Stomach smooth muscle (tissue), 2 donors: ENCODE results near the gene PRKAB2.
"Not testable (repeated sequence)": the region's sequence is repeated elsewhere in the genome, so short reads cannot be mapped to it uniquely, and the experiment has no call there.

Experiments used
- H3K27ac ChIP-seq: one replicate; pipeline ENCODE4 v1.7.0; 2013; ENCODE audit warnings: mild to moderate bottlenecking, low read length, inconsistent platforms
- H3K27me3 ChIP-seq, 2 donors: one replicate each; pipeline ENCODE4 v1.7.0; 2013; ENCODE audit warnings: low read length in 2 of 2; ENCODE audit not compliant: insufficient read depth in 2 of 2, control insufficient read depth in 1 of 2
- H3K36me3 ChIP-seq, 2 donors: one replicate each; pipeline ENCODE4 v1.7.0; 2013; ENCODE audit warnings: low read length in 2 of 2; ENCODE audit not compliant: control insufficient read depth in 2 of 2, insufficient read depth in 2 of 2
- H3K4me1 ChIP-seq: one replicate; pipeline ENCODE4 v1.7.0; 2013; ENCODE audit warnings: low read length; ENCODE audit not compliant: control insufficient read depth, insufficient read depth
- H3K4me3 ChIP-seq, 2 donors: one replicate each; pipeline ENCODE4 v1.7.0; 2013; ENCODE audit warnings: low read length in 2 of 2
- H3K9ac ChIP-seq, 2 donors: one replicate each; pipeline ENCODE4 v1.7.0; 2013; ENCODE audit warnings: low read length in 2 of 2, mild to moderate bottlenecking in 1 of 2
- H3K9me3 ChIP-seq, 2 donors: one replicate each; pipeline ENCODE4 v1.7.0; 2013; ENCODE audit warnings: low read length in 2 of 2; ENCODE audit not compliant: control insufficient read depth in 2 of 2
- donor health status: healthy.
- donor health status: Pancreatic carcinoma.

PRKAB2 gene

DNA sequence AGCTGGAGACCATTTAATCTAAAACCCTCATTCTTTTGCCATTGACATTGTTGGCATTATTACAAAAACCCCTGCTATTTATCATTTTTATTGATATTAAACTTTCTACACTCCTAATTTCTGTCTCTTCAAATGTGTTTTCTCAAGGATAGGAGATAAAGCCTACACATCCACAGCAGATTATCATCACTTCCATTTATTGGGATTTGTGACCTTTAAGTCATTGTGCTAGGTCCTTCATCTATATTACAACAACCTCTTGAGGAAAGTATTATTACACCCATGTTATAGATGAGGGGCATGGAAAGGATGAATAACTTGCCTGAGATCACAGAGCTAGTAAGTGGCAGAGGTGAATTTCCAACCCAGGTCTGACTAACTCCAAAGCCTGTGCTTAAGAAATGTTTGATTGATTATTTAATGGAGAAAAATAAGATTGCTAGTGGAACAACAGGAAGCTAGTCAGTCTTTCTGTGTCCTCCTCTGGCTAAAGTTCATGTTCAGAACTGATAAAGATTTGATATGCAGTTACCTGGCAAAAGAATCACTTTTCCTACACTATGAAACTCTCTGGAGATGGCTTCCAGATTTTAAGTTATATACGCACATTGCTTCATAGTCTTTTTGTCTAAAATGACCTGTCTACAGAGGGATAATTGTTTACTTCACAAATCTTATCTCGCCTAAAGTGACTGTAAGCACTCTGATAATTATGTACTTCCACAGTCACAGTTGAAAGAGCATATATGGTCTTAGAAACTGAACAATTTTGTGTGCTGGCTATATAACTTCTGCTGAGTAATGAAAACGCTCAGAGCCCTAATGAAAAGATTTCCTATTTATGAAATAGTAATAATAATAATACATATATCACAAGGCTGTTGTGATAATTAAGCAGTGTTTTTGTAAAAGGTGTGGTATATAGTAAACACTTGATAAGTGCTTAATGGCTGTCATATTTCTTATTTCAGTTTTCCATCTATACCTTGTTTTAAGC is 37.9 kb upstream of the PRKAB2 start:
- H3K4me1 ChIP-seq = no peaks in the 10 kb centered on the region
- no peaks in the 10 kb centered on the region for H3K27me3 ChIP-seq
- no peaks in the 10 kb centered on the region for H3K36me3 ChIP-seq
- no peak overlapping the region for H3K9ac ChIP-seq
- H3K4me3 ChIP-seq = no peak overlapping the region
- H3K27ac ChIP-seq = no peak overlapping the region
- no peaks in the 10 kb centered on the region for H3K9me3 ChIP-seq

DNA sequence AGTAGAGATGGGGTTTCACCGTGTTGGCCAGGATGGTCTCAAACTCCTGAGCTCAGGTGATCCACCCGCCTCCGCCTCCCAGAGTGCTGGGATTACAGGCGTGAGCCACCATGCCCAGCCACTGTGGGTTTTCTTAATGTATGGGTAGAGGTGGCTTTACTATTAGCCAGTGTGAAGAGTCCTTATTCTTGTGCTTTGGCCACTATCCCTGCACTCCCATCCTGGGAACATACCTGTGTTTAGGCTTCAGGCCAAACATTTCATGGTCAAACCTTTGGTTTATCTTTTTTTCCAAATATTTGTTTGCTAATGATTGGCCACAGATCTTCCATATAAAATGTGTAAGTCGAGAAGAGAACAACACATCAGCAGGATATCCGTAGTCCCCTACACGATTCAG is 36.3 kb upstream of the PRKAB2 start:
- H3K36me3 ChIP-seq = no peaks in the 10 kb centered on the region
- H3K27me3 ChIP-seq = no peaks in the 10 kb centered on the region
- no peak overlapping the region for H3K4me3 ChIP-seq
- no peaks in the 10 kb centered on the region for H3K9me3 ChIP-seq
- no peak overlapping the region for H3K9ac ChIP-seq
- H3K27ac ChIP-seq = no peak overlapping the region
- no peaks in the 10 kb centered on the region for H3K4me1 ChIP-seq

- Histone ChIP-seq H3K4me1 (no peaks in the 10 kb centered on the region), H3K27me3 (no peaks in the 10 kb centered on the region), H3K9me3 (no peaks in the 10 kb centered on the region), H3K27ac (no peak overlapping the region), H3K4me3 (no peak overlapping the region), H3K9ac (no peak overlapping the region), H3K36me3 (no peaks in the 10 kb centered on the region)
Observed at GRCh38 chr1:147207192-147207591, 34.9 kb upstream of the PRKAB2 start.

- H3K36me3 ChIP-seq = no peaks in the 10 kb centered on the region
- no peak overlapping the region for H3K4me3 ChIP-seq
- no peak overlapping the region for H3K9ac ChIP-seq
- H3K9me3 ChIP-seq = no peaks in the 10 kb centered on the region
- no peaks in the 10 kb centered on the region for H3K27me3 ChIP-seq
- H3K27ac ChIP-seq = no peak overlapping the region
- no peaks in the 10 kb centered on the region for H3K4me1 ChIP-seq
Observed at GRCh38 chr1:147204080-147204479, 31.8 kb upstream of the PRKAB2 start.

DNA sequence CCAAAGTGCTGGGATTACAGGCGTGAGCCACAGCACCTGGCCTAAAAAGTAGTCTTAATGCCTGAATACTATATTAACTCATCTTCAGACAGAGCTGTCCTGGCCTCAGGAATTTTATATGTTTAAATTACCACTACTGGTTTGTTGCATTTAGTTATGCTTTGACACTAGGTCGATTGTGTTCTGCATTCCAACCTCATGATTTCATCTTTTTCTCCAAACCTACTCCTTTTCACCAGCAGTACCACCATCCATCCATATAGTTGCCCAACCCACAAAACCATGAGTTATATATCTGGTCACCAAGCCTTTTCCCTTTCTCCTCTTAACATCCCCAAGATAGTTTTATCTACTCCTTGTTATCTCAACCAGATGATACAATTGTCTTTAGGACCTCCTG is 30.3 kb upstream of the PRKAB2 start:
- no peaks in the 10 kb centered on the region for H3K9me3 ChIP-seq
- H3K4me3 ChIP-seq = no peak overlapping the region
- no peaks in the 10 kb centered on the region for H3K36me3 ChIP-seq
- no peaks in the 10 kb centered on the region for H3K4me1 ChIP-seq
- no peak overlapping the region for H3K9ac ChIP-seq
- H3K27ac ChIP-seq = no peak overlapping the region
- no peaks in the 10 kb centered on the region for H3K27me3 ChIP-seq

- no peak overlapping the region for H3K27ac ChIP-seq
- no peak overlapping the region for H3K9ac ChIP-seq
- H3K4me3 ChIP-seq = no peak overlapping the region
- H3K27me3 ChIP-seq = no peaks in the 10 kb centered on the region
- no peaks in the 10 kb centered on the region for H3K36me3 ChIP-seq
- no peaks in the 10 kb centered on the region for H3K9me3 ChIP-seq
- no peaks in the 10 kb centered on the region for H3K4me1 ChIP-seq
Observed at GRCh38 chr1:147201786-147202185, 29.5 kb upstream of the PRKAB2 start.

DNA sequence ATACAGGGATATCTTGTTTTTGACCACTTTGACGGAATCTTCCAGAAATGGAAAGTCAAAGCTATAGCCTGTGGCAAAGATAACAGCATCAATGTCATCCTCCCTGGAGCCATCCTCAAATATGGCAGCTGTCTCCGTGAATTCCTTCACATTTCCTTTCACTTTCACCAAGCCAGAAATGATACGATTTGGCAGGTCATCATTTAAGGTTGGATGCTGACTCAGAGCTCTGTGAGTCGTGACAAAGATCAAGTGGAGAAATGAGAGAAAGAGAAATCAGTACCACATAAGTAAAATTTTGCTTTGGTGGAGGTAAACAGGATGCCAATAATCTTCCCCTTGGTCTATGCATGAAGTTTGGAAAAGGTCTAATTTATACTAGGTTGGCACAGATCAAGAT is 29.0 kb upstream of the PRKAB2 start:
- Histone ChIP-seq H3K9ac (no peak overlapping the region), H3K4me1 (no peaks in the 10 kb centered on the region), H3K4me3 (no peak overlapping the region), H3K27me3 (no peaks in the 10 kb centered on the region), H3K27ac (no peak overlapping the region), H3K9me3 (no peaks in the 10 kb centered on the region), H3K36me3 (no peaks in the 10 kb centered on the region)

DNA sequence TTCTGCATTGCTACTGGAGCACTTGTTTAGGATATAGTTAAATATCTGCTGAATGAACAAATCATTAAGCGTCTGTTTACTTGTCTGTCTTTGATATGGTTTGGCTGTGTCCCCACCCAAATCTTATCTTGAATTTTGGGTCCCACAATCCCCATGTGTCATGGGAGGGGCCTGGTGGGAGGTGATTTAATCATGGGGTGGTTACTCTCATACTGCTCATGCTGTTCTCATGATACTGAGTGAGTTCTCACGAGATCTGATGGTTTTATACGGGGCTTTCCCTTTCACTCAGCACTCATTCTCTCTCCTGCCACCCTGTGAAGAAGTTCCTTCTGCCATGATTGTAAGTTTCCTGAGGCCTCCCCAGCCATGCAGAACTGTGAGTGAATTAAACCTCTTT is 25.1 kb upstream of the PRKAB2 start:
- not testable (repeated sequence) for H3K9me3 ChIP-seq, H3K27me3 ChIP-seq, H3K36me3 ChIP-seq, H3K27ac ChIP-seq, H3K4me3 ChIP-seq, H3K9ac ChIP-seq, H3K4me1 ChIP-seq

GRCh38 chr1:147189514-147189913 is 17.2 kb upstream of the PRKAB2 start:
- Histone ChIP-seq H3K9ac (no peak overlapping the region), H3K27me3 (no peaks in the 10 kb centered on the region), H3K4me1 (no peaks in the 10 kb centered on the region), H3K27ac (no peak overlapping the region), H3K4me3 (no peak overlapping the region), H3K9me3 (no peaks in the 10 kb centered on the region), H3K36me3 (no peaks in the 10 kb centered on the region)

GRCh38 chr1:147185432-147185831 is 13.2 kb upstream of the PRKAB2 start:
- H3K9me3 ChIP-seq = no peaks in the 10 kb centered on the region
- no peaks in the 10 kb centered on the region for H3K36me3 ChIP-seq
- no peak overlapping the region for H3K9ac ChIP-seq
- H3K4me1 ChIP-seq = no peaks in the 10 kb centered on the region
- no peak overlapping the region for H3K27ac ChIP-seq
- H3K27me3 ChIP-seq = no peaks in the 10 kb centered on the region
- H3K4me3 ChIP-seq = no peak overlapping the region

- H3K4me1 ChIP-seq = peaks cover 4% of the 10 kb centered on the region
- H3K27me3 ChIP-seq = no peaks in the 10 kb centered on the region
- no peak overlapping the region for H3K9ac ChIP-seq
- no peak overlapping the region for H3K4me3 ChIP-seq
- H3K36me3 ChIP-seq = peaks cover 0 to 2% of the 10 kb centered on the region in 2 donors
- H3K27ac ChIP-seq = no peak overlapping the region
- no peaks in the 10 kb centered on the region for H3K9me3 ChIP-seq
Observed at GRCh38 chr1:147177611-147178380, 5.5 kb upstream of the PRKAB2 start.
